ENCODE data around the gene ELAC1.

DNA sequence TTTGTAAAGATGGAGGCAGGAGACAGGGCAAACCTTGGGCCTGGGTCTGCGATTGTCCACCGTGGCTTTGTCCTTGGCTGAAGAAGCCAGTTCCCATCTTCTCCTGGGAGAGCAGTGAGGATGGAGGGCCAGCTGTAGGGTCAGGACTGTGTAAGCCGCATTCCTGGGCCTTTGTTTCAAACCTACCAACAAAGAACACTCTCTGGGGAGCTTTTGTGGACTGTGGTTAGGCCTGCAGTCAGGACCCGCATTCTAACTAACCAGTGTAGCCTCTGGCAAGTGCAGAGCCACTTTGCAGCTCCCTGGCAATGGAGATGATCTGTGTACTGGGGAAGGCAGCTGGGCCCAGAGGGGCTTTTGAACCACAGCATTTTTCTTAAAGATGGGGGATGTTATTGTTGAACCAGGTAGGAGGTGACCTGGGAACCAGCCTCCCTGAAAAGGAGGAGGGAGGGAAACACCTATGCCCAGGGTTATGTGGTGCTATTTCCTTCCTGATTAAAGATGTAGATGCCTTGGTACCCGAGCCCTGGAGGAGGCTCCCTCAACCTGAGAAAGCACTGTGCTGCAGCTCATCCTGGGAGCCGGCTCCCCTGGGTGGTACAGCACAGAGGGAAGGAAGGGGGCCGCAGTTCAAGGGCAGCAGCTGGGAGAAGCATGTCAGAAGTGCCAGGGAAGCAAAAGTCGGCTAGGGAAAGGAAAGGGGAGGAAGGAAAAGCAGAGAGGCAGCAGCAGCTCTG, 49.5 kb downstream of the ELAC1 start:
- TF ChIP-seq, protein P1, sequence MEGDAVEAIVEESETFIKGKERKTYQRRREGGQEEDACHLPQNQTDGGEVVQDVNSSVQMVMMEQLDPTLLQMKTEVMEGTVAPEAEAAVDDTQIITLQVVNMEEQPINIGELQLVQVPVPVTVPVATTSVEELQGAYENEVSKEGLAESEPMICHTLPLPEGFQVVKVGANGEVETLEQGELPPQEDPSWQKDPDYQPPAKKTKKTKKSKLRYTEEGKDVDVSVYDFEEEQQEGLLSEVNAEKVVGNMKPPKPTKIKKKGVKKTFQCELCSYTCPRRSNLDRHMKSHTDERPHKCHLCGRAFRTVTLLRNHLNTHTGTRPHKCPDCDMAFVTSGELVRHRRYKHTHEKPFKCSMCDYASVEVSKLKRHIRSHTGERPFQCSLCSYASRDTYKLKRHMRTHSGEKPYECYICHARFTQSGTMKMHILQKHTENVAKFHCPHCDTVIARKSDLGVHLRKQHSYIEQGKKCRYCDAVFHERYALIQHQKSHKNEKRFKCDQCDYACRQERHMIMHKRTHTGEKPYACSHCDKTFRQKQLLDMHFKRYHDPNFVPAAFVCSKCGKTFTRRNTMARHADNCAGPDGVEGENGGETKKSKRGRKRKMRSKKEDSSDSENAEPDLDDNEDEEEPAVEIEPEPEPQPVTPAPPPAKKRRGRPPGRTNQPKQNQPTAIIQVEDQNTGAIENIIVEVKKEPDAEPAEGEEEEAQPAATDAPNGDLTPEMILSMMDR (IDR thresholded peaks at IDR 0.05), result no peak
- no peak for TF ChIP-seq POLR2A (IDR thresholded peaks at IDR 0.05)

All from esophagus squamous epithelium (tissue), 4 donors.